AG04449 (cell line): ENCODE data around the gene CD63.
A peak's percentile ranks its signal among the peaks of the same experiment; 100 is the strongest.

ENCODE experiments used
- CTCF ChIA-PET: fragments of 350-600 bp; formaldehyde crosslinking; extraction: SDS; loops from one replicate; lab custom pipeline; 2021; ENCODE audit warnings: antibody characterized with exemption; lab: Yijun Ruan, JAX
- POLR2A ChIA-PET: fragments of 400-600, 350-600 bp; formaldehyde crosslinking; extraction: SDS; loops from one replicate; lab custom pipeline; 2020; ENCODE audit warnings: antibody characterized with exemption, inconsistent platforms; lab: Yijun Ruan, JAX
- DNase-seq: peaks from one replicate; pipeline ENCODE4 v3.0.0-alpha.2; 2010; ENCODE audit warnings: low read depth, low spot score
- H3K4me3 ChIP-seq: 2 replicates; pipeline ENCODE4 v1.5.1; 2011; ENCODE audit warnings: low read depth, mild to moderate bottlenecking, control low read depth, low read length
- CTCF ChIP-seq: IDR thresholded peaks from one replicate; pipeline ENCODE4 v1.5.1; 2011; ENCODE audit warnings: mild to moderate bottlenecking, moderate library complexity, low read length, control low read depth, inconsistent platforms; ENCODE audit not compliant: insufficient read depth; ENCODE audit errors: missing control alignments

Gene CD63

GRCh38 chr12:55736780-55737580, 8.2 kb upstream of the CD63 start:
- peak; percentile 88 for TF ChIP-seq CTCF

DNA sequence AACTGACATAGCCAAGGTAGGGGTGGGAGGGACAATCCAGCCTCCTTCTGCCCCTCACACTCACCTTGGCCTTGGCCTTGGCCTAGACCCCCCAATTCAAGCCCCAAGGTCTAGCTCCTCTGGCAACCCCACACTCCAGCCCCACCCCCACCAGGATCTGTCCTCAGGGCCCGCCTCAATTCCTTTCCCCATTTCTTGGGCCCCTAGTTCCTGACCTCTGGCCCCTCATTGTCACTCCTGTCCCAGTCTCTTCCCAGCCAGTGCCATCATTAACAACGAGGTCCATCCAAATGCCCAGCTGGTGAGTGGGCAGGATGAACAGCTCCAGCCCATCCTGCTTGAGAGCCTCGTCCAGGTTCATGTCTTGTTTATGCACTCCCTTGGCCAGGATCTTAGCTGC, 7.3 kb upstream of the CD63 start:
- DNase-seq, result no peak
- H3K4me3 ChIP-seq, result no peak overlapping the region
- ChIA-PET POLR2A (no interaction called here), CTCF (interaction anchor here (1.2 to 7.8 kb wide), 12 partner anchors 12 to 453 kb away, joined by 3 to 193 read pairs (median 46); partner anchors contain the start of genes ORMDL2, RDH5, SARNP and SMARCC2)
- no peak for TF ChIP-seq CTCF

More at GRCh38 chr12:55736780-55737580, 8.2 kb upstream of the CD63 start:
- CTCF ChIA-PET, result interaction anchor here (0.7 to 7.8 kb wide), 44 partner anchors 8 to 549 kb away, joined by 3 to 193 read pairs (median 10); partner anchors contain the start of genes CD63, ORMDL2, PYM1 and RAB5B
- POLR2A ChIA-PET, result interaction anchor here (0.7 to 1.0 kb wide), 2 partner anchors 12 to 81 kb away, joined by 3 read pairs; partner anchors contain the start of genes ORMDL2 and SARNP
- no peak overlapping the region for H3K4me3 ChIP-seq
- no peak for DNase-seq

DNA sequence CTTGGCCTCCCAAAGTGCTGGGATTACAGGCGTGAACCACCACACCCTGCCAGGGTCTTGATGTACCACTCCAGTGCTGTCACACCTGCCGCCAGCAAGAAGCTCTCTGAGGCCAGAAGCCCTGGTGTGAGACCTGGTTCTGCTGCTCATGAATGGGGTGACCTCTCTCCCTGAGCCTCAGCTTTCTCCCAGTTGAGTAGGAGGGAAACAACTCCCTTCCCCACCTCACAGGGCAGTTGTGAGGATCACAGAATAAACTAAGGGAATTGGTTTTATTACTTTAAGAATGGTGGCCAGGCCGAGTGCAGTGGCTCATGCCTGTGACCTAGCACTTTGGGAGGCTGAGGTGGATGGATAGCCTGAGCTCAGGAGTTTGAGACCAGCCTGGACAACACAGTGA, 5.8 kb upstream of the CD63 start:
- H3K4me3 ChIP-seq, result no peak overlapping the region
- no peak for TF ChIP-seq CTCF
- CTCF ChIA-PET, result interaction anchor here (0.9 to 7.8 kb wide), 6 partner anchors 9 to 89 kb away, joined by 3 to 79 read pairs (median 30); partner anchors contain the start of genes GDF11 and RDH5
- POLR2A ChIA-PET, result no interaction called here
- DNase-seq, result no peak

DNA sequence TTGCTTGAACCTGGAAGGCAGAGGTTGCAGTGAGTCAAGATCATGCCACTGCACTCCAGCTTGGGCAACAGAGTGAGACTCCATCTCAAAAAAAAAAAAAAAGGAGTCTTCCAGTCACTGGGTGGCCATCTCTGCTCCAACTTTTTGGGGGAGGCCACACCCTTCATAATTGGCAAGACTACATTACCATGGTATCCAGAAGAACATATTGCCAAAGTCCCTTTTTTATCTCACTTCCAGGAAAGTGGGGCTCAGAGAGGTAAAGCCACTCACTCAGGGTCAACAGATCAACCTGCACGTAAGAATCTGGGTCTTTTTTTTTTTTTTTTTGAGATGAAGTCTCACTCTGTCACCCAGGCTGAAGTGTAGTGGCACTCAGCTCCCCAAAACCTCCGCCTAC, 5.0 kb upstream of the CD63 start:
- CTCF ChIA-PET, result interaction anchor here (1.7 to 7.8 kb wide), 2 partner anchors 9 to 11 kb away, joined by 4 to 79 read pairs; partner anchors contain the start of genes GDF11 and RDH5
- no peak for TF ChIP-seq CTCF
- POLR2A ChIA-PET, result interaction anchor here (0.8 kb wide), 1 partner anchor 97 kb away, joined by 3 read pairs; no protein-coding TSS in a partner anchor
- no peak overlapping the region for H3K4me3 ChIP-seq
- DNase-seq, result no peak

GRCh38 chr12:55733021-55733555, 4.3 kb upstream of the CD63 start:
- ChIA-PET POLR2A (interaction anchor here (0.8 kb wide), 1 partner anchor 97 kb away, joined by 3 read pairs; no protein-coding TSS in a partner anchor), CTCF (no interaction called here)
- H3K4me3 ChIP-seq, result no peak overlapping the region
- no peak for DNase-seq
- TF ChIP-seq CTCF, result no peak

- CTCF ChIA-PET, result no interaction called here
- DNase-seq, result no peak
- no peak for TF ChIP-seq CTCF
- no peak overlapping the region for H3K4me3 ChIP-seq
- POLR2A ChIA-PET, result no interaction called here
Measured at GRCh38 chr12:55732288-55732687, 3.5 kb upstream of the CD63 start.
